ENCODE results near the gene DOCK1. TPM values are rescaled to one million over a fixed set of nuclear protein-coding genes. Genes with fewer than 3 reads are reported as not detected.

DOCK1 gene
- total RNA-seq, 1 donor from 2014 or later, result 25.8 TPM

- no peak for TF ChIP-seq CTCF (IDR thresholded peaks at IDR 0.05)
- no peak overlapping the region for H3K27ac ChIP-seq
- H3K27me3 ChIP-seq, result no peaks in the 10 kb centered on the region
- DNase-seq (ENCODE audit: low spot score in 2 of 2), result no peak
- no peak overlapping the region for H3K4me3 ChIP-seq
- H3K36me3 ChIP-seq, result peaks cover 12 to 49% of the 10 kb centered on the region in 2 donors
- intact Hi-C loops (cut with DNase I), result no loop called here
- no peaks in the 10 kb centered on the region for H3K4me1 ChIP-seq
- H3K9me3 ChIP-seq, result no peaks in the 10 kb centered on the region
Measured at GRCh38 chr10:127006453-127006852, 101.2 kb downstream of the DOCK1 start.

DNA sequence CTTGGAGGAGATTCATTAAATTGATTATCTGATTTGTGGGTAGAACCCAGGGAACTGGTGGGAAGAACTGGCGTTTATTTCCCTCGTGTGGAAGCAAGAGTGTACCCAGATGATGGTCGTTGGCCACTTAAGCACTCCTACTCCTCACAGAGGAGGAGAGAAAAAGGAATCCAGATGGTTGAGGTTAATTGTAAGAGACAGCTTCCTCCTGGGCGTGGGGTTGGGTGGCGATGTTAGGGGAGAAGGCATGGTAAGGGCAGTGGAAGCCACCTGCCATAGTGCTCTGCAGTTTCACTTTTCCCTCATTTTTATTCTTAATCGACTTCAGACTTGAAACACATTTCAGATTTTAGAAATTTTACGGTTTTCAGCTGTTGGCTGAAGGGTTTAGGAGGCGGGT is 104.1 kb downstream of the DOCK1 start:
- Histone ChIP-seq H3K4me1 (peaks cover 0 to 14% of the 10 kb centered on the region in 2 donors), H3K27ac (no peak overlapping the region), H3K36me3 (peaks cover 12 to 32% of the 10 kb centered on the region in 2 donors), H3K9me3 (no peaks in the 10 kb centered on the region), H3K4me3 (no peak overlapping the region), H3K27me3 (no peaks in the 10 kb centered on the region)
- intact Hi-C loops (cut with DNase I), result no loop called here
- no peak for TF ChIP-seq CTCF (IDR thresholded peaks at IDR 0.05)
- DNase-seq (ENCODE audit: low spot score in 2 of 2), result no peak

DNA sequence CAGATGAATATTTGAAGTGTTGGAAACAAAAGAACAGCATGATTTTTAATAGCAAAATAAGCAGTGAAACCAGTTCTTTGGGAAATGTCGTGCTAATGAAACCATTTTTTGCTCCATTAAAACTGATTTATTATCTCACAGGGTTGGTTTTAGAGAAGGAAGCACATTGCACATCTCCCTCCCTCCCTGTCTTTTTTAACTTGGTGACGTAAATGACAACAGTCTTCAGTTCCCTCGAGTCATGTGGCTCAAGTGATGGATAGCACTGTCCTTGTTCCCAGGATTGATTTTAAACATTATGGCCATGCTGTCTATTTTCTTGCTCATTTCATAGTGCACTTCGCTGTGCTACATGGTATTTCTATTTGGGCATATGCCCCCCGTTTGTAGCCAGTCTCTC is 105.9 kb downstream of the DOCK1 start:
- Histone ChIP-seq H3K36me3 (peaks cover 7 to 38% of the 10 kb centered on the region in 2 donors), H3K27ac (no peak overlapping the region), H3K27me3 (no peaks in the 10 kb centered on the region), H3K9me3 (no peaks in the 10 kb centered on the region), H3K4me3 (no peak overlapping the region), H3K4me1 (peaks cover 0 to 14% of the 10 kb centered on the region in 2 donors)
- no peak for DNase-seq (ENCODE audit: low spot score in 2 of 2)
- intact Hi-C loops (cut with DNase I), result loop anchor here (5.0 kb wide), 1 partner anchor 104 kb away; the partner anchor contains the start of gene DOCK1
- no peak for TF ChIP-seq CTCF (IDR thresholded peaks at IDR 0.05)

- Histone ChIP-seq H3K36me3 (peaks cover under 1 to 28% of the 10 kb centered on the region in 2 donors), H3K4me3 (peak overlapping the region in 1 of 2 donors; percentile 14), H3K4me1 (peaks cover 0 to 14% of the 10 kb centered on the region in 2 donors), H3K27ac (no peak overlapping the region), H3K27me3 (no peaks in the 10 kb centered on the region), H3K9me3 (no peaks in the 10 kb centered on the region)
- DNase-seq (ENCODE audit: low spot score in 2 of 2), result no peak
- no peak for TF ChIP-seq CTCF (IDR thresholded peaks at IDR 0.05)
- intact Hi-C loops (cut with DNase I), result loop anchor here (5.0 kb wide), 1 partner anchor 105 kb away; the partner anchor contains the start of gene DOCK1
Measured at GRCh38 chr10:127012071-127012768, 107.0 kb downstream of the DOCK1 start.

- H3K27me3 ChIP-seq, result no peaks in the 10 kb centered on the region
- DNase-seq (ENCODE audit: low spot score in 2 of 2), result peak; percentile 38 to 76
- peak overlapping the region; percentile 6 to 20 for H3K27ac ChIP-seq
- peak overlapping the region in 1 of 2 donors; percentile 14 for H3K4me3 ChIP-seq
- peaks cover 0 to 14% of the 10 kb centered on the region in 2 donors for H3K4me1 ChIP-seq
- H3K9me3 ChIP-seq, result no peaks in the 10 kb centered on the region
- TF ChIP-seq CTCF (IDR thresholded peaks at IDR 0.05), result no peak
- peaks cover 0 to 33% of the 10 kb centered on the region in 2 donors for H3K36me3 ChIP-seq
- intact Hi-C loops (cut with DNase I), result loop anchor here (5.0 kb wide), 1 partner anchor 105 kb away; the partner anchor contains the start of gene DOCK1
Measured at GRCh38 chr10:127012769-127013152, 107.5 kb downstream of the DOCK1 start.
